PC-3 (cell line): ENCODE data around the gene MORN1. TPM values are rescaled to one million over a fixed set of nuclear protein-coding genes. Genes with fewer than 3 reads are reported as not detected.

ENCODE experiments used
- ATAC-seq: fragments of 200-7000 bp; cut with Tn5 transposase; 2 replicates; pipeline ENCODE4 v1.9.1; 2020; ENCODE audit warnings: mild to moderate bottlenecking, moderate library complexity
- BruUV-seq: library from RNA; stranded (reverse); fragments of 400-500 nt; replicated peaks from 2 replicates; lab custom pipeline; 2021; lab: Mats Ljungman, UMichigan
- CTCF ChIA-PET: fragments of 300-600 bp; sonication (Branson Sonifier 250); formaldehyde crosslinking; loops from one replicate; lab custom pipeline; 2022; ENCODE audit warnings: antibody characterized with exemption; lab: Charles Lee
- POLR2A ChIA-PET: fragments of 300-600 bp; sonication (Branson Sonifier 250); formaldehyde crosslinking; loops from one replicate; lab custom pipeline; 2022; ENCODE audit warnings: antibody characterized with exemption; ENCODE audit not compliant: unreplicated experiment; lab: Charles Lee
- DNase-seq: peaks from one replicate; pipeline ENCODE4 v3.0.0-alpha.2; 2015
- H2AFZ ChIP-seq: fragments of 300-600 bp; sonication (generic); 2 replicates; pipeline ENCODE4 v1.6.0; 2016; ENCODE audit warnings: antibody characterized with exemption, low read length
- H3F3A ChIP-seq: fragments of 300-600 bp; sonication (generic); one replicate; pipeline ENCODE4 v1.6.0; 2017; ENCODE audit warnings: antibody characterized with exemption, low read length, control low read depth, mild to moderate bottlenecking; ENCODE audit not compliant: unreplicated experiment
- H3K27ac ChIP-seq: fragments of 300-600 bp; sonication (generic); 2 replicates; pipeline ENCODE4 v1.5.1; 2016; ENCODE audit warnings: mild to moderate bottlenecking, low read length
- H3K27me3 ChIP-seq: fragments of 300-600 bp; sonication (generic); 2 replicates; pipeline ENCODE4 v1.6.1; 2016; ENCODE audit warnings: low read length, mixed read lengths
- H3K36me3 ChIP-seq: fragments of 300-600 bp; sonication (generic); 2 replicates; pipeline ENCODE4 v1.6.1; 2016; ENCODE audit warnings: low read depth, mixed run types, low read length, mixed read lengths
- H3K4me1 ChIP-seq: fragments of 300-600 bp; sonication (generic); 2 replicates; pipeline ENCODE4 v1.5.1; 2016; ENCODE audit warnings: low read length; ENCODE audit not compliant: insufficient read depth
- H3K4me2 ChIP-seq: fragments of 300-600 bp; sonication (generic); 2 replicates; pipeline ENCODE4 v1.6.0; 2016; ENCODE audit warnings: low read length
- H3K4me3 ChIP-seq: fragments of 300-600 bp; sonication (generic); 2 replicates; pipeline ENCODE4 v1.5.1; 2016; ENCODE audit warnings: mild to moderate bottlenecking, low read length, mixed read lengths
- H3K79me2 ChIP-seq: fragments of 300-600 bp; sonication (generic); 2 replicates; pipeline ENCODE4 v1.6.1; 2017; ENCODE audit warnings: low read length, mixed read lengths
- H3K9ac ChIP-seq: fragments of 300-600 bp; sonication (generic); 2 replicates; pipeline ENCODE4 v1.6.0; 2016; ENCODE audit warnings: mild to moderate bottlenecking, low read length
- H3K9me2 ChIP-seq: fragments of 300-600 bp; sonication (generic); replicated peaks from 2 replicates; pipeline ENCODE4 v1.6.1; 2016; ENCODE audit warnings: mixed run types, low read length, mixed read lengths
- H3K9me3 ChIP-seq: fragments of 300-600 bp; sonication (generic); 2 replicates; pipeline ENCODE4 v1.6.1; 2016; ENCODE audit warnings: low read length, mixed read lengths
- H4K20me1 ChIP-seq: fragments of 300-600 bp; sonication (generic); 2 replicates; pipeline ENCODE4 v1.6.1; 2016; ENCODE audit warnings: low read length, mixed read lengths
- CTCF ChIP-seq: fragments of 300-600 bp; sonication (generic); conservative IDR thresholded peaks from 2 replicates; pipeline ENCODE4 v1.5.1; 2017; ENCODE audit warnings: antibody characterized with exemption, low read depth, mild to moderate bottlenecking, low read length
- EZH2 ChIP-seq: fragments of 300-600 bp; sonication (generic); IDR thresholded peaks from one replicate; pipeline ENCODE4 v1.6.1; 2017; ENCODE audit warnings: antibody characterized with exemption, mild to moderate bottlenecking, low read length; ENCODE audit not compliant: unreplicated experiment
- EZH2phosphoT487 ChIP-seq: fragments of 300-600 bp; sonication (generic); IDR thresholded peaks from 2 replicates; pipeline ENCODE4 v1.6.1; 2018; ENCODE audit warnings: mild to moderate bottlenecking, antibody characterized with exemption, low read length, borderline replicate concordance
- intact Hi-C: fragments of 100-400 bp; cut with micrococcal nuclease; formaldehyde crosslinking; loops from 2 replicates; pipeline ENCODE4 v1.9.0; 2023
- total RNA-seq: library from RNA; depleted of rRNA; stranded (reverse); fragments of >200 nt; gene quantifications from 2 replicates; pipeline ENCODE4 v1.2.3, GENCODE V29; 2014

The MORN1 gene
- total RNA-seq, 1 experiment from 2014 or later: 11.2 TPM

- Histone ChIP-seq H4K20me1 (no peaks in the 10 kb centered on the region), H3K9ac (no peak overlapping the region), H3K4me3 (no peak overlapping the region), H3K27ac (no peak overlapping the region), H3K79me2 (no peaks in the 10 kb centered on the region), H3K4me1 (no peaks in the 10 kb centered on the region), H3K4me2 (no peak overlapping the region), H3K36me3 (no peaks in the 10 kb centered on the region), H3K27me3 (peaks cover 15% of the 10 kb centered on the region), H3K9me3 (no peaks in the 10 kb centered on the region), H2AFZ (no peak overlapping the region), H3F3A (no peaks in the 10 kb centered on the region), H3K9me2 (no peaks in the 10 kb centered on the region)
- CTCF ChIA-PET: no interaction called here
- no TSS peak for BruUV-seq
- intact Hi-C loops: no loop called here
- POLR2A ChIA-PET: no interaction called here
- no peak for TF ChIP-seq CTCF
- no peak for TF ChIP-seq EZH2phosphoT487
- TF ChIP-seq EZH2: no peak
- DNase-seq (no peak), ATAC-seq (no peak)
Measured at GRCh38 chr1:2320760-2321667, 70.3 kb downstream of the MORN1 start.

- no TSS peak for BruUV-seq
- ChIA-PET CTCF (no interaction called here), POLR2A (no interaction called here)
- no peak overlapping the region for H3K27ac ChIP-seq
- H3K4me2 ChIP-seq: no peak overlapping the region
- no peaks in the 10 kb centered on the region for H3K9me2 ChIP-seq
- TF ChIP-seq EZH2phosphoT487 (no peak), CTCF (no peak), EZH2 (no peak)
- ATAC-seq (no peak), DNase-seq (no peak)
- H3K4me3 ChIP-seq: no peak overlapping the region
- H3F3A ChIP-seq: no peaks in the 10 kb centered on the region
- H3K27me3 ChIP-seq: peaks cover 15% of the 10 kb centered on the region
- no peaks in the 10 kb centered on the region for H3K79me2 ChIP-seq
- H2AFZ ChIP-seq: no peak overlapping the region
- no peaks in the 10 kb centered on the region for H4K20me1 ChIP-seq
- no peaks in the 10 kb centered on the region for H3K4me1 ChIP-seq
- intact Hi-C loops: no loop called here
- no peak overlapping the region for H3K9ac ChIP-seq
- no peaks in the 10 kb centered on the region for H3K9me3 ChIP-seq
- H3K36me3 ChIP-seq: no peaks in the 10 kb centered on the region
Measured at GRCh38 chr1:2320006-2320405, 71.3 kb downstream of the MORN1 start.

- H3K27ac ChIP-seq: no peak overlapping the region
- H2AFZ ChIP-seq: no peak overlapping the region
- no peaks in the 10 kb centered on the region for H3K79me2 ChIP-seq
- BruUV-seq: no TSS peak
- no peaks in the 10 kb centered on the region for H3K36me3 ChIP-seq
- peaks cover 9% of the 10 kb centered on the region for H3K27me3 ChIP-seq
- peaks cover under 1% of the 10 kb centered on the region; the same call in 1 of the 2 replicates for H3K4me1 ChIP-seq
- H3K4me3 ChIP-seq: no peak overlapping the region
- H4K20me1 ChIP-seq: no peaks in the 10 kb centered on the region
- H3K9me2 ChIP-seq: no peaks in the 10 kb centered on the region
- no peak overlapping the region for H3K4me2 ChIP-seq
- DNase-seq: no peak
- ChIA-PET POLR2A (no interaction called here), CTCF (no interaction called here)
- ATAC-seq: no peak
- no peak overlapping the region for H3K9ac ChIP-seq
- no peaks in the 10 kb centered on the region for H3K9me3 ChIP-seq
- H3F3A ChIP-seq: no peaks in the 10 kb centered on the region
- intact Hi-C loops: no loop called here
- TF ChIP-seq EZH2phosphoT487: no peak
- TF ChIP-seq CTCF: no peak
- no peak for TF ChIP-seq EZH2
Measured at GRCh38 chr1:2319291-2319690, 72.1 kb downstream of the MORN1 start.
